Measurements from ENCODE around the gene EFCAB6. TPM values are rescaled to one million over a fixed set of nuclear protein-coding genes. Genes with fewer than 3 reads are reported as not detected.
A peak's percentile ranks its signal among the peaks of the same experiment; 100 is the strongest.

EFCAB6 gene
- total and polyA plus RNA-seq, 10 of the 15 experiments (the other 5 are each of a cell fraction or from before 2014, with no cell fraction given), result 0.05 to 0.42 (median 0.19) TPM

- TF ChIP-seq NKRF (conservative IDR thresholded peaks at IDR 0.05) (peak; percentile 97), KLF5 (IDR thresholded peaks at IDR 0.05; ENCODE audit: partially characterized antibody) (peak; percentile 75), BCL11A (IDR thresholded peaks at IDR 0.05; ENCODE audit: low read depth, low read length) (0 out of 2 replicates have a peak, but pooled peaks have one; percentile 8), NRF1 (conservative IDR thresholded peaks at IDR 0.05; ENCODE audit: low read depth, low read length) (no peak), SMAD5 (IDR thresholded peaks at IDR 0.05; ENCODE audit: low read depth) (peak; percentile 56), TAF1 (IDR thresholded peaks at IDR 0.05; ENCODE audit: borderline replicate concordance, low read depth, low read length) (peak; percentile 58; the same call in 1 of the 2 replicates), ESRRA (IDR thresholded peaks at IDR 0.05; ENCODE audit: low read length) (no peak), RBBP5 (conservative IDR thresholded peaks at IDR 0.05) (no peak), STAT1 (conservative IDR thresholded peaks at IDR 0.05) (no peak), POLR2AphosphoS2 (IDR thresholded peaks at IDR 0.05; ENCODE audit: low read depth, low read length) (no peak), IRF4 (IDR thresholded peaks at IDR 0.05; ENCODE audit: low read depth, low read length) (0 out of 2 replicates have a peak, but pooled peaks have one; percentile 47), YBX1 (IDR thresholded peaks at IDR 0.05) (no peak), SP1 (IDR thresholded peaks at IDR 0.05; ENCODE audit: low read depth, low read length) (peak; percentile 97), MEF2B (IDR thresholded peaks at IDR 0.05; ENCODE audit: partially characterized antibody, poor library complexity, severe bottlenecking) (peak; percentile 96), USF1 (IDR thresholded peaks at IDR 0.05; ENCODE audit: borderline replicate concordance, extremely low read length, insufficient read depth, low read depth, low read length) (no peak), SREBF1 (IDR thresholded peaks at IDR 0.05; ENCODE audit: low read length) (no peak), NBN (IDR thresholded peaks at IDR 0.05) (peak; percentile 53; the same call in 1 of the 2 replicates), PBX3 (IDR thresholded peaks at IDR 0.05; ENCODE audit: insufficient replicate concordance, low read depth, low read length) (no peak), EED (IDR thresholded peaks at IDR 0.05; ENCODE audit: low read depth) (peak; percentile 64; the same call in 1 of the 2 replicates), PML (IDR thresholded peaks at IDR 0.05; ENCODE audit: low read length) (no peak), ASH2L (IDR thresholded peaks at IDR 0.05; ENCODE audit: borderline replicate concordance, low read depth) (no peak; the same call in 1 of the 2 replicates), KAT2A (conservative IDR thresholded peaks at IDR 0.05; ENCODE audit: control insufficient read depth, low read depth, low read length) (no peak), LARP7 (IDR thresholded peaks at IDR 0.05) (peak; percentile 88), EZH2 (IDR thresholded peaks at IDR 0.05; ENCODE audit: borderline replicate concordance, control insufficient read depth, low read depth, low read length) (no peak), HDAC6 (IDR thresholded peaks at IDR 0.05; ENCODE audit: unreplicated experiment) (no peak), SUPT20H (IDR thresholded peaks at IDR 0.05; ENCODE audit: borderline replicate concordance, control insufficient read depth, low read depth, low read length) (no peak)
Measured at GRCh38 chr22:43812149-43812842, at the start of gene EFCAB6 (continued).

Measured in GM12878 (cell line).